H1 (cell line): ENCODE data around the gene DAND5. TPM values are rescaled to one million over a fixed set of nuclear protein-coding genes. Genes with fewer than 3 reads are reported as not detected.

Experiments
- CTCF ChIA-PET: fragments of 300-600 bp; sonication (Branson Sonifier 250); formaldehyde crosslinking; loops from one replicate; lab custom pipeline; 2021; ENCODE audit not compliant: partially characterized antibody; lab: Charles Lee
- POLR2A ChIA-PET: fragments of 300-600 bp; sonication (Branson Sonifier 250); formaldehyde crosslinking; loops from one replicate; lab custom pipeline; 2021; ENCODE audit warnings: inconsistent platforms; ENCODE audit not compliant: partially characterized antibody; lab: Charles Lee
- DNase-seq, 2 experiments: peaks; one replicate each; pipeline versions ENCODE4 v3.0.0 to v3.0.0-alpha.2; 2010 to 2022; ENCODE audit warnings: low spot score in 2 of 2, low read depth in 1 of 2, mixed read lengths in 1 of 2
- FAIRE-seq: peaks from 2 replicates; lab custom pipeline; 2011; peaks lifted over from hg19 to GRCh38; lab: Jason Lieb, UNC
- H2AFZ ChIP-seq: 2 replicates; pipeline ENCODE4 v1.8.1; 2012; ENCODE audit warnings: low read length, inconsistent platforms
- H2AK5ac ChIP-seq: 2 replicates; pipeline ENCODE4 v1.6.1; 2013; ENCODE audit warnings: low read depth, low read length
- H2BK120ac ChIP-seq: replicated peaks from 2 replicates; pipeline ENCODE3; 2013; ENCODE audit warnings: low read depth, low read length, inconsistent platforms
- H2BK12ac ChIP-seq: 2 replicates; pipeline ENCODE4 v1.6.1; 2013; ENCODE audit warnings: low read depth, low read length
- H2BK15ac ChIP-seq: 2 replicates; pipeline ENCODE4 v1.6.1; 2013; ENCODE audit warnings: low read length
- H2BK20ac ChIP-seq: 2 replicates; pipeline ENCODE4 v1.6.1; 2013; ENCODE audit warnings: low read length
- H2BK5ac ChIP-seq: 2 replicates; pipeline ENCODE4 v1.6.1; 2013; ENCODE audit warnings: low read depth, low read length
- H3K14ac ChIP-seq: 2 replicates; pipeline ENCODE4 v1.6.1; 2013; ENCODE audit warnings: inconsistent platforms; ENCODE audit not compliant: insufficient read length
- H3K18ac ChIP-seq: 2 replicates; pipeline ENCODE4 v1.6.1; 2013; ENCODE audit warnings: low read length; ENCODE audit errors: extremely low read depth
- H3K23ac ChIP-seq: 2 replicates; pipeline ENCODE4 v1.6.1; 2013; ENCODE audit warnings: inconsistent platforms; ENCODE audit not compliant: insufficient read length
- H3K23me2 ChIP-seq: 2 replicates; pipeline ENCODE4 v1.6.1; 2013; ENCODE audit warnings: low read depth, low read length
- H3K27ac ChIP-seq: 2 replicates; pipeline ENCODE4 v1.6.1; 2011; ENCODE audit warnings: low read depth, low read length, inconsistent platforms
- H3K27me3 ChIP-seq, 4 experiments: replicated peaks in 1 of 4; 1 replicate in 1 of 4; 2 replicates in 3 of 4; pipeline versions ENCODE4 v1.6.1 to v1.8.1; 2011 to 2013; ENCODE audit warnings: low read length in 3 of 4, mild to moderate bottlenecking in 3 of 4, inconsistent platforms in 2 of 4, mixed read lengths in 2 of 4, moderate library complexity in 1 of 4; ENCODE audit not compliant: control insufficient read depth in 3 of 4, insufficient read depth in 3 of 4; ENCODE audit errors: extremely low read depth in 1 of 4
- H3K36me3 ChIP-seq, 4 experiments: 2 replicates each; pipeline versions ENCODE4 v1.6.1 to v1.8.1; 2011 to 2013; ENCODE audit warnings: mild to moderate bottlenecking in 4 of 4, low read length in 3 of 4, moderate library complexity in 2 of 4, control low read depth in 1 of 4, inconsistent platforms in 1 of 4; ENCODE audit not compliant: insufficient read depth in 4 of 4, control insufficient read depth in 2 of 4
- H3K4ac ChIP-seq: replicated peaks from 2 replicates; pipeline ENCODE3; 2013; ENCODE audit warnings: low read length, low read depth, mixed read lengths, inconsistent platforms; ENCODE audit not compliant: insufficient read length
- H3K4me1 ChIP-seq, 4 experiments: replicated peaks in 1 of 4; 1 replicate in 1 of 4; 2 replicates in 3 of 4; pipeline versions ENCODE4 v1.6.1 to v1.8.1; 2011 to 2013; ENCODE audit warnings: low read length in 3 of 4, inconsistent platforms in 2 of 4, mixed read lengths in 1 of 4; ENCODE audit not compliant: insufficient read depth in 4 of 4, control insufficient read depth in 3 of 4
- H3K4me2 ChIP-seq, 2 experiments: 2 replicates each; pipeline versions ENCODE4 v1.6.1 to v1.8.1; 2011 to 2013; ENCODE audit warnings: low read depth in 2 of 2, low read length in 2 of 2, control low read depth in 1 of 2, inconsistent platforms in 1 of 2, mild to moderate bottlenecking in 1 of 2; ENCODE audit not compliant: insufficient read depth in 1 of 2
- H3K4me3 ChIP-seq, 4 experiments: fragments of 200-600, 300-600 bp in 1 of 4; sonication (generic), shearing (Covaris generic), sonication (Bioruptor Twin) in 1 of 4; 2 replicates each; pipeline versions ENCODE4 v1.5.1 to v1.8.1; 2011 to 2016; ENCODE audit warnings: low read length in 4 of 4, low read depth in 3 of 4, control low read depth in 2 of 4, inconsistent platforms in 2 of 4, mild to moderate bottlenecking in 2 of 4, mixed read lengths in 1 of 4, moderate library complexity in 1 of 4; ENCODE audit not compliant: insufficient read depth in 2 of 4; ENCODE audit errors: extremely low read depth in 1 of 4
- H3K56ac ChIP-seq: replicated peaks from 2 replicates; pipeline ENCODE3; 2013; ENCODE audit warnings: low read depth, mild to moderate bottlenecking, mixed read lengths, low read length, inconsistent platforms; ENCODE audit not compliant: insufficient read length
- H3K79me1 ChIP-seq: 2 replicates; pipeline ENCODE4 v1.6.1; 2013; ENCODE audit warnings: low read depth, low read length, control low read depth
- H3K79me2 ChIP-seq, 2 experiments: 2 replicates each; pipeline versions ENCODE4 v1.6.1 to v1.8.1; 2012 to 2013; ENCODE audit warnings: low read length in 2 of 2, mild to moderate bottlenecking in 2 of 2, inconsistent platforms in 1 of 2; ENCODE audit not compliant: insufficient read depth in 2 of 2, control insufficient read depth in 1 of 2
- H3K9ac ChIP-seq, 4 experiments: replicated peaks in 1 of 4; 1 replicate in 1 of 4; 2 replicates in 3 of 4; pipeline versions ENCODE4 v1.6.1 to v1.8.1; 2011 to 2013; ENCODE audit warnings: low read depth in 3 of 4, low read length in 3 of 4, control low read depth in 2 of 4, mild to moderate bottlenecking in 2 of 4, moderate library complexity in 2 of 4, inconsistent platforms in 1 of 4; ENCODE audit errors: extremely low read depth in 1 of 4
- H3K9me3 ChIP-seq, 2 experiments: 2 replicates each; pipeline versions ENCODE4 v1.6.1 to v1.8.1; 2012 to 2013; ENCODE audit warnings: mild to moderate bottlenecking in 2 of 2, moderate library complexity in 2 of 2, control low read depth in 1 of 2, inconsistent platforms in 1 of 2, low read depth in 1 of 2, low read length in 1 of 2, mixed read lengths in 1 of 2; ENCODE audit not compliant: insufficient read depth in 2 of 2
- H4K20me1 ChIP-seq, 2 experiments: replicated peaks in 1 of 2; 2 replicates each; pipeline versions ENCODE3 to v1.8.1; 2011 to 2013; ENCODE audit warnings: inconsistent platforms in 2 of 2, low read length in 2 of 2, mild to moderate bottlenecking in 1 of 2; ENCODE audit not compliant: insufficient read depth in 2 of 2, control insufficient read depth in 1 of 2
- H4K5ac ChIP-seq: 2 replicates; pipeline ENCODE4 v1.6.1; 2013; ENCODE audit warnings: low read length, low read depth, mixed read lengths, inconsistent platforms; ENCODE audit not compliant: insufficient read length
- H4K8ac ChIP-seq: 2 replicates; pipeline ENCODE4 v1.8.0; 2013; ENCODE audit warnings: mild to moderate bottlenecking, moderate library complexity, low read length, inconsistent platforms; ENCODE audit not compliant: insufficient read depth; ENCODE audit errors: extremely low read depth
- H4K91ac ChIP-seq: replicated peaks from 2 replicates; pipeline ENCODE3; 2013; ENCODE audit warnings: low read length, mixed read lengths, inconsistent platforms; ENCODE audit not compliant: insufficient read length
- ATF2 ChIP-seq: IDR thresholded peaks from 2 replicates; pipeline ENCODE4 v1.6.1; 2012; ENCODE audit warnings: low read length, inconsistent platforms
- CBX5 ChIP-seq: fragments of 300-800, 300-1000 bp; sonication (generic); IDR thresholded peaks from 2 replicates; pipeline ENCODE4 v1.7.1; 2016; ENCODE audit warnings: antibody characterized with exemption, low read length, low read depth
- EGR1 ChIP-seq: IDR thresholded peaks from 2 replicates; pipeline ENCODE4 v1.6.1; 2011; ENCODE audit warnings: low read depth, low read length, borderline replicate concordance
- EP300 ChIP-seq, 2 experiments: IDR thresholded peaks; 1 replicate in 1 of 2; 2 replicates in 1 of 2; pipeline ENCODE4 v1.6.1; 2011 to 2012; ENCODE audit warnings: low read depth in 2 of 2, low read length in 2 of 2, mild to moderate bottlenecking in 2 of 2, borderline replicate concordance in 1 of 2, inconsistent platforms in 1 of 2, moderate library complexity in 1 of 2
- EZH2 ChIP-seq: fragments of 200-600 bp; sonication (generic); IDR thresholded peaks from 2 replicates; pipeline ENCODE4 v1.7.1; 2012; ENCODE audit warnings: low read depth, mild to moderate bottlenecking, moderate library complexity, low read length, inconsistent platforms; ENCODE audit not compliant: severe bottlenecking
- HDAC2 ChIP-seq, 2 experiments: fragments of 300-600 bp in 1 of 2; sonication (generic) in 1 of 2; IDR thresholded peaks; 2 replicates each; pipeline ENCODE4 v1.6.1; 2011 to 2012; ENCODE audit warnings: low read depth in 2 of 2, low read length in 2 of 2, mild to moderate bottlenecking in 2 of 2, moderate library complexity in 2 of 2, borderline replicate concordance in 1 of 2, inconsistent platforms in 1 of 2
- POLR2A ChIP-seq, 2 experiments: IDR thresholded peaks; 1 replicate in 1 of 2; 2 replicates in 1 of 2; pipeline ENCODE4 v1.6.1; 2011; ENCODE audit warnings: low read depth in 2 of 2, low read length in 2 of 2, mild to moderate bottlenecking in 2 of 2; ENCODE audit errors: control extremely low read depth in 1 of 2
- TCF12 ChIP-seq: IDR thresholded peaks from 2 replicates; pipeline ENCODE4 v1.6.1; 2011; ENCODE audit warnings: low read depth, mild to moderate bottlenecking, low read length
- WGBS, 2 experiments: shearing (Covaris generic) in 1 of 2; methylation state at CpG; one replicate each; pipeline versions ENCODE4 v1.1.6 to v1.1.7; 2013 to 2015; ENCODE audit warnings: low lambda C conversion rate in 2 of 2, mixed read lengths in 2 of 2, inconsistent platforms in 1 of 2, low coverage in 1 of 2, missing lambda C conversion rate in 1 of 2; ENCODE audit not compliant: insufficient replicate concordance in 2 of 2, insufficient coverage in 1 of 2, insufficient read length in 1 of 2; ENCODE audit errors: extremely low coverage in 1 of 2, missing lambda C conversion rate in 1 of 2; 5-methylcytosine and 5-hydroxymethylcytosine counted together
- polyA plus RNA-seq, 7 experiments: library from polyadenylated mRNA; depleted of rRNA in 3 of 7; stranded (reverse) in 5 of 7; unstranded in 2 of 7; fragments of >200 nt in 5 of 7; fragments of 200-250 nt in 2 of 7; gene quantifications; 1 replicate in 5 of 7; 2 replicates in 1 of 7; 4 replicates in 1 of 7; pipeline versions ENCODE4 v1.2.1 to v1.2.3, GENCODE V29; 2011 to 2013; ENCODE audit warnings: missing spikeins in 2 of 7, mixed read lengths in 2 of 7
- total RNA-seq: library from RNA; stranded (reverse); fragmentation: NEBNext Ultra II Directional; extraction: Animal tissue kit (Norgen Biotek cat#: 25700); gene quantifications from 2 replicates; pipeline ENCODE4 v1.2.1, GENCODE V29; 2021

DAND5 gene
- total and polyA plus RNA-seq, 2 of the 8 experiments (the other 6 are each of a cell fraction or from before 2014, with no cell fraction given), result 0.14 to 0.17 TPM

GRCh38 chr19:12933287-12934072 is 35.9 kb upstream of the DAND5 start, which contains the start of gene FARSA:
Gene FARSA (minus strand): TSS chr19:12933711. CDS start chr19:12933696, 15 bp downstream.
- DNase-seq (peak; percentile 65 to 88), FAIRE-seq (no peak)
- Histone ChIP-seq H4K8ac (peak within 1 kb of the TSS; percentile 94), H3K27me3 (no peaks in the 10 kb centered on the region), H3K18ac (peak within 1 kb of the TSS; percentile 65), H3K4me2 (peak within 1 kb of the TSS; percentile 88 to 94), H3K4ac (peak within 1 kb of the TSS; percentile 58), H3K27ac (peak within 1 kb of the TSS; percentile 51), H3K4me1 (peaks cover 0 to 14% (median 11%) of the 10 kb centered on the region in 4 experiments; a peak in 5 of 7 replicates), H2BK5ac (peak within 1 kb of the TSS; percentile 91), H2AFZ (peak within 1 kb of the TSS; percentile 72), H3K14ac (no peak within 1 kb of the TSS), H4K91ac (peak within 1 kb of the TSS; percentile 50), H2BK15ac (peak within 1 kb of the TSS; percentile 61), H3K23me2 (peaks cover 13% of the 10 kb centered on the region; the same call in 1 of the 2 replicates), H2AK5ac (peak within 1 kb of the TSS; percentile 92; the same call in 1 of the 2 replicates), H3K36me3 (peaks cover 9 to 24% (median 17%) of the 10 kb centered on the region in 4 experiments), H4K5ac (peak within 1 kb of the TSS; percentile 80), H3K56ac (peak within 1 kb of the TSS; percentile 67), H3K4me3 (peak within 1 kb of the TSS; percentile 80 to 100 (median 97)), H2BK12ac (peak within 1 kb of the TSS; percentile 45), H3K79me2 (peaks cover 10 to 28% of the 10 kb centered on the region in 2 experiments), H3K9ac (peak within 1 kb of the TSS; percentile 83 to 90 (median 87)), H4K20me1 (peaks cover 3 to 8% of the 10 kb centered on the region in 2 experiments), H2BK20ac (no peak within 1 kb of the TSS), H3K9me3 (no peaks in the 10 kb centered on the region), H3K79me1 (peaks cover 12% of the 10 kb centered on the region), H3K23ac (no peak within 1 kb of the TSS), H2BK120ac (peak within 1 kb of the TSS; percentile 4)
- ChIA-PET CTCF (interaction anchor here (0.8 to 1.8 kb wide), 6 partner anchors 9 to 84 kb away, joined by 3 to 6 read pairs (median 4); no protein-coding TSS in a partner anchor), POLR2A (interaction anchor here (0.6 to 7.4 kb wide), 27 partner anchors 9 to 840 kb away, joined by 3 to 58 read pairs (median 4); partner anchors contain the start of genes GADD45GIP1, GCDH, KLF1 and RAD23A)
- 6% methylated on average over 51 of the region's 51 CpGs; no CpG with 5 or more reads in 1 of the 2 experiments for whole genome bisulfite sequencing, 2 experiments
- TF ChIP-seq POLR2A (IDR thresholded peaks at IDR 0.05; ENCODE audit: control extremely low read depth in 1 of 2, low read depth in 2 of 2, low read length in 2 of 2), result peak in 1 of 2 experiments; percentile 82; a peak in 2 of 3 replicates
- no peak for TF ChIP-seq EZH2
- no peak for TF ChIP-seq TCF12
- TF ChIP-seq CBX5, result no peak
- TF ChIP-seq ATF2, result no peak
- no peak for TF ChIP-seq EGR1
- TF ChIP-seq EP300 (IDR thresholded peaks at IDR 0.05; ENCODE audit: borderline replicate concordance in 1 of 2, low read depth in 2 of 2, low read length in 2 of 2), result no peak
- TF ChIP-seq HDAC2 (IDR thresholded peaks at IDR 0.05; ENCODE audit: borderline replicate concordance in 1 of 2, low read depth in 2 of 2, low read length in 2 of 2), result peak in 1 of 2 experiments; percentile 88; a peak in 1 of 4 replicates
